ENCODE results near the gene RPL7A.
A peak's percentile ranks its signal among the peaks of the same experiment; 100 is the strongest.

RPL7A gene

DNA sequence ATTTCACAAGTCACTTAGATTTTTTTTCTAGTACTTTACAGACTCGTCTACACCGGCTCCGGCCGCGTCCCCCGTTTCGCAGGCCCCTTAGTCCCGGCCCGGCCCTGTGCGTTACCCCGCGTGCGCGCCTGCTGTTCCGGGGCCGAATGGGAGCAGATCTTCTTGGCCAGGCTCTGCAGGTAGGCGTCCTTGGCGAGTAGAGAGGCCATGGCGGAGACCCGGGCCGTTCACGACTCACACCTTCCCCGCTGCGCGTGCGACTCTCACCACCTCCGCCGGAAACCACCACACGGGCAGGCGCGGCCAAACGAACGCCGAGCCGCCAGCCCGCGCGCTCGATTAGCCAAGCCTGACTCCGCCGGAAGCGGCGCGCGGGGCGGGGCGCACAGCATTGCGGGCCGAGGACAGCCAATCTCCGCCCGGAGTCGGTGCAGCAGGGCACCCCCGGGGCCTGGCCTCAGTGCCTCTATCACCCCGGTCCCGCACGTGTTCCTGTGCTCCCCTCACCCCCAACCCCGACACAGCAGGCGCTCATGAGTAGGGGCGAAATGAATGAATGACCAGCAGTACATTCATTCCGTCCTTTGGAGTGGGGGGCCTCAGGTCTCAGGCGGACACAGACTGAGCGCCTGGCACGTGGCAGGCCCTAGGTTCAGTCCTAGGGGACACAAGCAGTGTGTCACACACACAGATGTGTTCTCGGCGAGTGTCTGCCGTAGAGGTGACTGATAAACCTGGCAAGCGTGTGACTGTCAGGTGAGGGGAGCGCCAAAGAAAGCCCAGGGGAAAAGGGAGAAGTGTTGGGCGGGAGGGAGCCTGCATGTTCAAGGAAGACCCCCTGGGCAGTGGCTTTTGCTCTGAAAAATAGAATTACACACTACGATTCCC is 11.8 kb upstream of the RPL7A start, which contains the start of gene SURF6:
SURF6 (minus strand) TSS at position 265 of the 888 bp plus-strand sequence; CDS start at position 209, 56 bp downstream.
- peak within 1 kb of the TSS; percentile 86 for H3K18ac ChIP-seq (ENCODE audit: low read length)
- peak within 1 kb of the TSS; percentile 82 for H3K27ac ChIP-seq (ENCODE audit: low read depth, low read length)
- peak within 1 kb of the TSS; percentile 89 for H3K4me3 ChIP-seq (ENCODE audit: low read length)
- peaks cover 10% of the 10 kb centered on the region for H3K79me1 ChIP-seq (ENCODE audit: low read length)
- H3K27me3 ChIP-seq (ENCODE audit: insufficient read depth, low read length, poor library complexity): no peaks in the 10 kb centered on the region
- peaks cover 14% of the 10 kb centered on the region for H3K79me2 ChIP-seq (ENCODE audit: control insufficient read depth, insufficient read depth, low read length)
- WGBS (ENCODE audit: extremely low coverage, insufficient coverage, low lambda C conversion rate): no CpG with 5 or more reads among the region's 70 CpGs
- H3K4ac ChIP-seq (ENCODE audit: low read depth, low read length): peak within 1 kb of the TSS; percentile 95
- H3K56ac ChIP-seq (ENCODE audit: low read length): peak within 1 kb of the TSS; percentile 98
- no peak within 1 kb of the TSS for H2AK5ac ChIP-seq (ENCODE audit: low read length)
- peaks cover 5% of the 10 kb centered on the region for H3K4me1 ChIP-seq (ENCODE audit: control insufficient read depth, low read depth, low read length)
- no peak within 1 kb of the TSS for H2BK5ac ChIP-seq (ENCODE audit: low read length)
- peak; percentile 97 for DNase-seq
- peak within 1 kb of the TSS; percentile 80 for H3K4me2 ChIP-seq (ENCODE audit: low read length)
- no peak within 1 kb of the TSS for H2BK120ac ChIP-seq (ENCODE audit: low read depth, low read length)
- H3K23ac ChIP-seq (ENCODE audit: low read length): no peak within 1 kb of the TSS
- H2BK15ac ChIP-seq (replicated peaks; ENCODE audit: low read depth): no peak within 1 kb of the TSS
- no peak within 1 kb of the TSS for H4K8ac ChIP-seq (ENCODE audit: low read depth, low read length)
- no peak within 1 kb of the TSS for H4K5ac ChIP-seq (ENCODE audit: low read length)
- H3K9ac ChIP-seq (ENCODE audit: low read length): peak within 1 kb of the TSS; percentile 96
- peaks cover 15% of the 10 kb centered on the region for H3K36me3 ChIP-seq (ENCODE audit: control insufficient read depth, insufficient read depth, low read length)

- Histone ChIP-seq H3K9ac (ENCODE audit: low read length) (no peak overlapping the region), H3K4me1 (ENCODE audit: control insufficient read depth, low read depth, low read length) (peaks cover under 1% of the 10 kb centered on the region), H3K27me3 (ENCODE audit: insufficient read depth, low read length, poor library complexity) (no peaks in the 10 kb centered on the region), H2BK15ac (replicated peaks; ENCODE audit: low read depth) (no peak overlapping the region), H3K4me2 (ENCODE audit: low read length) (no peak overlapping the region), H3K36me3 (ENCODE audit: control insufficient read depth, insufficient read depth, low read length) (peaks cover 12% of the 10 kb centered on the region), H3K4me3 (ENCODE audit: low read length) (no peak overlapping the region), H3K79me2 (ENCODE audit: control insufficient read depth, insufficient read depth, low read length) (peaks cover 5% of the 10 kb centered on the region), H2BK120ac (ENCODE audit: low read depth, low read length) (no peak overlapping the region), H4K5ac (ENCODE audit: low read length) (no peak overlapping the region), H3K56ac (ENCODE audit: low read length) (no peak overlapping the region), H3K18ac (ENCODE audit: low read length) (no peak overlapping the region), H3K79me1 (ENCODE audit: low read length) (peaks cover 2% of the 10 kb centered on the region), H3K4ac (ENCODE audit: low read depth, low read length) (no peak overlapping the region), H3K23ac (ENCODE audit: low read length) (no peak overlapping the region), H4K8ac (ENCODE audit: low read depth, low read length) (no peak overlapping the region), H2AK5ac (ENCODE audit: low read length) (no peak overlapping the region), H3K27ac (ENCODE audit: low read depth, low read length) (no peak overlapping the region), H2BK5ac (ENCODE audit: low read length) (no peak overlapping the region)
- no CpG with 5 or more reads among the region's 5 CpGs for WGBS (ENCODE audit: extremely low coverage, insufficient coverage, low lambda C conversion rate)
- no peak for DNase-seq
These were observed 8.4 kb upstream of the RPL7A start for GRCh38 chr9:133339641-133340040.

GRCh38 chr9:133340256-133340655 is 7.8 kb upstream of the RPL7A start:
- Histone ChIP-seq H3K4me3 (ENCODE audit: low read length) (no peak overlapping the region), H2BK15ac (replicated peaks; ENCODE audit: low read depth) (no peak overlapping the region), H3K36me3 (ENCODE audit: control insufficient read depth, insufficient read depth, low read length) (peaks cover 12% of the 10 kb centered on the region), H4K8ac (ENCODE audit: low read depth, low read length) (no peak overlapping the region), H3K27ac (ENCODE audit: low read depth, low read length) (no peak overlapping the region), H3K4me2 (ENCODE audit: low read length) (no peak overlapping the region), H3K4me1 (ENCODE audit: control insufficient read depth, low read depth, low read length) (no peaks in the 10 kb centered on the region), H2AK5ac (ENCODE audit: low read length) (no peak overlapping the region), H3K79me1 (ENCODE audit: low read length) (peaks cover 5% of the 10 kb centered on the region), H3K18ac (ENCODE audit: low read length) (no peak overlapping the region), H3K79me2 (ENCODE audit: control insufficient read depth, insufficient read depth, low read length) (peaks cover 3% of the 10 kb centered on the region), H4K5ac (ENCODE audit: low read length) (no peak overlapping the region), H2BK120ac (ENCODE audit: low read depth, low read length) (no peak overlapping the region), H3K9ac (ENCODE audit: low read length) (no peak overlapping the region), H3K23ac (ENCODE audit: low read length) (no peak overlapping the region), H3K4ac (ENCODE audit: low read depth, low read length) (no peak overlapping the region), H3K27me3 (ENCODE audit: insufficient read depth, low read length, poor library complexity) (no peaks in the 10 kb centered on the region), H3K56ac (ENCODE audit: low read length) (no peak overlapping the region), H2BK5ac (ENCODE audit: low read length) (no peak overlapping the region)
- WGBS (ENCODE audit: extremely low coverage, insufficient coverage, low lambda C conversion rate): no CpG with 5 or more reads among the region's 3 CpGs
- DNase-seq: no peak

DNA sequence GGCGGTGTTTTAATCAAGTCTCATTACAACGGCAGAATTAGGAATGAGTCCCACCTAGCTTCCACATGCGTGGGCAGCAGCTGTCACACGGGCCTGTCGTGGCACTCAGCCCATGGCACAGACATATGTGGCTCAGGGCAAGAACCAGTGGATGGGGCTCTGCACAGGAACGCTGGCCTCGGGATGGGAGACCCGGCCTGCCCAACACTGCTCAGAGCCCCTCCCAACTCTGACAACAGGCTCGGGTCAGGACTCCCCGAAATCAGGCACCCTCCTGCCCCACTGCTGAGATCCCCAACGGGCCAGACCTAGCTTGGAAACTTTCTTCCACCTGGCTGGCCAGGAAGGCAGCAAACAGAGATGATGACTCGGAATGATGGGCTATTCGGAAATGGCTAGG is 7.1 kb upstream of the RPL7A start:
- Histone ChIP-seq H3K4me1 (ENCODE audit: control insufficient read depth, low read depth, low read length) (no peaks in the 10 kb centered on the region), H3K18ac (ENCODE audit: low read length) (no peak overlapping the region), H2BK15ac (replicated peaks; ENCODE audit: low read depth) (no peak overlapping the region), H3K56ac (ENCODE audit: low read length) (no peak overlapping the region), H3K27ac (ENCODE audit: low read depth, low read length) (no peak overlapping the region), H2BK5ac (ENCODE audit: low read length) (no peak overlapping the region), H3K79me2 (ENCODE audit: control insufficient read depth, insufficient read depth, low read length) (peaks cover 6% of the 10 kb centered on the region), H3K9ac (ENCODE audit: low read length) (no peak overlapping the region), H3K4ac (ENCODE audit: low read depth, low read length) (no peak overlapping the region), H3K4me3 (ENCODE audit: low read length) (no peak overlapping the region), H3K23ac (ENCODE audit: low read length) (no peak overlapping the region), H2AK5ac (ENCODE audit: low read length) (no peak overlapping the region), H3K4me2 (ENCODE audit: low read length) (no peak overlapping the region), H3K36me3 (ENCODE audit: control insufficient read depth, insufficient read depth, low read length) (peaks cover 14% of the 10 kb centered on the region), H2BK120ac (ENCODE audit: low read depth, low read length) (no peak overlapping the region), H3K79me1 (ENCODE audit: low read length) (peaks cover 10% of the 10 kb centered on the region), H4K5ac (ENCODE audit: low read length) (no peak overlapping the region), H3K27me3 (ENCODE audit: insufficient read depth, low read length, poor library complexity) (no peaks in the 10 kb centered on the region), H4K8ac (ENCODE audit: low read depth, low read length) (no peak overlapping the region)
- no peak for DNase-seq
- no CpG with 5 or more reads among the region's 13 CpGs for WGBS (ENCODE audit: extremely low coverage, insufficient coverage, low lambda C conversion rate)

- Histone ChIP-seq H3K27me3 (ENCODE audit: insufficient read depth, low read length, poor library complexity) (no peaks in the 10 kb centered on the region), H3K23ac (ENCODE audit: low read length) (no peak overlapping the region), H3K4ac (ENCODE audit: low read depth, low read length) (no peak overlapping the region), H2AK5ac (ENCODE audit: low read length) (no peak overlapping the region), H3K18ac (ENCODE audit: low read length) (no peak overlapping the region), H4K8ac (ENCODE audit: low read depth, low read length) (no peak overlapping the region), H3K27ac (ENCODE audit: low read depth, low read length) (no peak overlapping the region), H3K79me1 (ENCODE audit: low read length) (peaks cover 16% of the 10 kb centered on the region), H4K5ac (ENCODE audit: low read length) (no peak overlapping the region), H3K9ac (ENCODE audit: low read length) (no peak overlapping the region), H2BK15ac (replicated peaks; ENCODE audit: low read depth) (no peak overlapping the region), H3K4me2 (ENCODE audit: low read length) (no peak overlapping the region), H2BK120ac (ENCODE audit: low read depth, low read length) (no peak overlapping the region), H3K56ac (ENCODE audit: low read length) (no peak overlapping the region), H3K4me1 (ENCODE audit: control insufficient read depth, low read depth, low read length) (no peaks in the 10 kb centered on the region), H3K4me3 (ENCODE audit: low read length) (no peak overlapping the region), H2BK5ac (ENCODE audit: low read length) (no peak overlapping the region), H3K79me2 (ENCODE audit: control insufficient read depth, insufficient read depth, low read length) (peaks cover 12% of the 10 kb centered on the region), H3K36me3 (ENCODE audit: control insufficient read depth, insufficient read depth, low read length) (peaks cover 14% of the 10 kb centered on the region)
- DNase-seq: no peak
- WGBS (ENCODE audit: extremely low coverage, insufficient coverage, low lambda C conversion rate): no CpG with 5 or more reads among the region's 15 CpGs
These were observed 6.5 kb upstream of the RPL7A start for GRCh38 chr9:133341369-133342068.
